NCI-H446 treated with DMSO at 0.1 percent for 48 hours (cell line): ENCODE data around the gene LRRK2.
"Not testable (repeated sequence)": the region's sequence is repeated elsewhere in the genome, so short reads cannot be mapped to it uniquely, and the experiment has no call there.

Experiments used
- DNase-seq: peaks from one replicate; lab custom pipeline; 2025; lab: John Stamatoyannopoulos, UW

LRRK2 gene

GRCh38 chr12:40248585-40249297 lies 23.9 kb downstream of the LRRK2 start:
- DNase-seq: no peak

DNA sequence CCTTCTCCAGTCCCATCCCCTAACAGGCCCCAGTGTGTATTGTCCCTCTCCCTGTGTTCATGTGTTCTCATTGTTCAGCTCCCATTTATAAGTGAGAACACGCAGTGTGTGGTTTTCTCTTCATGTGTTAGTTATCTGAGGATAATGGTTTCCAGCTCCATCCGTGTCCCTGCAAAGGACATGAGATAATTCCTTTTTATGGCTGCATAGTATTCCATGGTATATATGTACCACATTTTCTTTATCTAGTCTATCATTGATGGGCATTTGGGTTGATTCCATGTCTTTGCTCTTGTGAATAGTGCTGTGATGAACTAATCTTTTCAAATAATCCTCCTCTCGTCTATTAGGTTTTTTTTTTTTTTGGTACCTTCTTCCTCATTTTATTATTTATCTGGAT lies 25.9 kb downstream of the LRRK2 start:
- not testable (repeated sequence) for DNase-seq

GRCh38 chr12:40253936-40254335 lies 29.1 kb downstream of the LRRK2 start:
- peak; percentile 31 for DNase-seq

- DNase-seq: no peak
Observed at GRCh38 chr12:40254455-40255085, 29.8 kb downstream of the LRRK2 start.

DNA sequence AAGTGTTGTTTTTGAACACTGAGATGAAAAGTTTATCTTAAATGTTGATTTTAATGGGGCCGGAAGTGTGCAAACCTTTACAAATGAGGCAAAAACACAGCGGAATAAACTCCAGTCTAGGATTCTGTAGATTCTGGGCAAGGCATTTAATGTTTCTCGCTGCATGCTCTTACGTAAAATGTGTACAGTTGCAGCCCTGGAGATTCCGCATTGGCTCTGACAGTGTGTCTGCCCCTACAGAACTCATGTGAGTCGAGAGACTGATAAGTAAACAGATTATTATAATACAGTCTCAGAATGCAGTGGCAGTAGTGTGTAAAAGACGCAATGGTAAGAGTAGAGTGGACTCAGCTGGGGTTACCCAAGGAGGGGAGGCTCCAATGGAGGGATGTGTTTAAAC lies 33.6 kb downstream of the LRRK2 start:
- DNase-seq: no peak

- DNase-seq: no peak
Observed at GRCh38 chr12:40261937-40262336, 37.1 kb downstream of the LRRK2 start.

DNA sequence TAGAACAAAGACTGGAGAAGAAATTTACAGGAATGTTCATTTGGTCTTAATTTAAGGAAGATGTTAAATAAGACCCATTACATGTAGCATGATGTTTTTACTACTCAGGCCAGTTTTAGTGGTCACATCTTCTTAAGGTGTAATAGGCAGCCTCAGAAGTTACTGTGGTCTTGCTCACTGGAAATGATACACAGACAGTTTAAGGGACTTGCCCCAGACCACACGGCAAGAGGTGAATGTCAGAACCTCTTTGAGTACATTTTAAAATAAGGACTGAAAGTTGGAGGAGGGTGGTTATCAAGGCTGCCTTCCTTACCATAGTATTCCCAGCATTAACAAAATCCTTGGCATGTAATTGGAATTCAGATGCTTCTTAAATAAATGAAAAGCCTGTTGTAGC lies 37.9 kb downstream of the LRRK2 start:
- no peak for DNase-seq

GRCh38 chr12:40263616-40264409 lies 39.0 kb downstream of the LRRK2 start:
- no peak for DNase-seq

GRCh38 chr12:40271981-40272664 lies 47.3 kb downstream of the LRRK2 start:
- DNase-seq: no peak

GRCh38 chr12:40281791-40282364 lies 57.1 kb downstream of the LRRK2 start:
- DNase-seq: no peak

GRCh38 chr12:40286583-40286982 lies 61.8 kb downstream of the LRRK2 start:
- no peak for DNase-seq

DNA sequence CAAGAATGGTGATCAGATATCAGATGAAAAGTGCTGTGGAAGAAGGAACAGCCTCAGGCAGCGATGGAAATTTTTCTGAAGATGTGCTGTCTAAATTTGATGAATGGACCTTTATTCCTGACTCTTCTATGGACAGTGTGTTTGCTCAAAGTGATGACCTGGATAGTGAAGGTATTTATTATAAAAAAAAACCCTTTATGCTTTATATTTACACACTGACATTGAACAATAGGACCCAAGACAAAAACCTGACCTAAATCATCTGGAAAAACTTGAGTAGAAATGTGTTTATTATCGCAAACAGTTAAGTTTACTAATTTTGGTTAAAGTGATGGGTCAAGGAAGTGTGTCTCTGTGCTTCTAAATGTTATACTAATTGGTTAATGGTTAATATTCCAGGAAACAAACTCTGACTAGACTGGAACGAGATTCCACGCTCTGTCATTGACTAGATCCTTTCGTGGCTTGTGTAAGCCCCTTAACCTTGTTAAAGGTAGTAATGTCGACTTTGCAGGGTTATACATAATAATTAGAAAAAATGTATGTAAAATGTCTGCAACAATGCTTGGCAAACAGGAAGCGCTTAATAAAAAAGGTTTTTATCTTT lies 62.7 kb downstream of the LRRK2 start:
- DNase-seq: no peak

DNA sequence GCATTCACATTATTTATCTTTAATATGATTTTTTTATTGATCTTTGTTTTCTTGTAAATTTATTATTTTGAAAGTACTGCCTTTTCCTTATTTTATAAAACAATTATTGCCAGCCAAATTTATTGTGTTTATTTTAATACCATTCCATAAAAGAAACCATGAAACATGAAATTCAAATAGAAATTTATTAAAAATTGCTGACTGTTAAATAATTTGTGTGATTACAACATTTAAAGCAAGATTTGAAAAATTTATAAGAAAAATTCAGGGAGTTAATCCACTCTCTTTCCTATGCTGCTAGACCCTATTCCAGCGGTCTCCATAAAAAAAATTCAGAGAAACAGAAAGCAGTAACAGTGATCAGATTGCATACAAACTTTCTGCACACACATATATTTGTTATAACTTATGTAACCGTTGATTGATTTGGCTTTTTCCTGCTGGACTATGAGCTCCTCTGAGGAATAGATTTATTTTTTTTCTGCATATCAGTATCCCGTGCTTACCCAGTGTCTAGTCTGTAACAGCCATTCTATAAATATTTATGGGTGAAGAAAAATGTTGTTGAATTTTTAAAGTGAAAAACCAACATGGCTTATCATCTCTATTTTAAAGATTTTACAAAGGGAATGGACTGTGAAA lies 68.1 kb downstream of the LRRK2 start:
- DNase-seq: no peak

DNA sequence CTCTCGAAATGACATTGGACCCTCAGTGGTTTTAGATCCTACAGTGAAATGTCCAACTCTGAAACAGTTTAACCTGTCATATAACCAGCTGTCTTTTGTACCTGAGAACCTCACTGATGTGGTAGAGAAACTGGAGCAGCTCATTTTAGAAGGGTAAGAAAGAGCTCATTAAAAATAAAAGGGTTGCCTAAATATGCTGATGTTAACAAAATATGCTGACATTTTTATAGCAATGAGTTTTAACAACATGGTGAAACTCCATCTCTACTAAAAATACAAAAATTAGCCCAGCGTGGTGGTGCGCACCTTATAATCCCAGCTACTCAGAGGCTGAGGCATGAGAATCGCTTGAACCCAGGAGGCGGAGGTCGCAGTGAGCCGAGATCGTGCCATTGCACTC lies 73.5 kb downstream of the LRRK2 start:
- no peak for DNase-seq

GRCh38 chr12:40300490-40300889 lies 75.7 kb downstream of the LRRK2 start:
- DNase-seq: no peak

DNA sequence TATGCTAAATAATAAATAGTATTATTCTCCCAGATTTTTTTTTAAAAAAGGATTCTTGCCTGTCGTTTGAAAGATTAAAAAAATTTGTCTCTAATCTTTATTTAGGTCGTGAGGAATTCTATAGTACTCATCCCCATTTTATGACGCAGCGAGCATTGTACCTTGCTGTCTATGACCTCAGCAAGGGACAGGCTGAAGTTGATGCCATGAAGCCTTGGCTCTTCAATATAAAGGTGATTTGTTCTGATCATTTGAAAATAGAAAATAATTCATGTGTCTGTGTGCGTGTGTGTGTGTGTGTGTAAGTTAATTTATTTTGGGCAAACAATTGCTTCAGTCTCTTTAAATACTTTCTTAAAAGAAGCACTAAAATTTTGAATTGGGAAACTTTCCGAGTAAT lies 84.2 kb downstream of the LRRK2 start:
- DNase-seq: no peak

GRCh38 chr12:40310211-40310610 lies 85.4 kb downstream of the LRRK2 start:
- DNase-seq: no peak

GRCh38 chr12:40312196-40312595 lies 87.4 kb downstream of the LRRK2 start:
- DNase-seq: no peak

DNA sequence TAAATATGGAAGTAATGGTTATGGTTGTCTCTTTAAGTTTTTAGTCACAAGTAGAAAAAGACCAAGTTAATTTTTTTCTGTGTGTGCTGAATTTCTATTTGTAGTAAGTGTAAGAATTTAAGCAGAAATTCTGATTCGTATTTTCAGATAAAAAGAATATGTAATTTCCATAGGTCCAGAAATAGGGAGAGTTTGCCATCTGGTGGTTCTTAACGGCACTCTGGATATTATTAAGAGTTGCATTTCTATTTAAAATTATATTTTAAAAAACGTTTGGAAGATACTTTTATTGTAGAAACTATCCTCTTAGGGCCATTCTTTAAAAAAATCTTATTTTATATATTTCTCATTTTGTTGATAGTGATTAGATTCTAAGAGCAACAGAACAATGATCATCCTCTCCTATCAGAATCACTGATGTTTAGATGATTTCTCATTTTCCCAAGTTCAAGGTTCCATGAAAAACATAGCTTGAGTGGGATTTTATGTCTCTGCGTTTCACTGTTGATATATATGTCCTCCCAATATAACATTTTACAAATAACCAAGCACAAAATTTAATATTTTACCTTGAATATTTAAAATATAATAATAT lies 88.3 kb downstream of the LRRK2 start:
- peak; percentile 29 for DNase-seq

DNA sequence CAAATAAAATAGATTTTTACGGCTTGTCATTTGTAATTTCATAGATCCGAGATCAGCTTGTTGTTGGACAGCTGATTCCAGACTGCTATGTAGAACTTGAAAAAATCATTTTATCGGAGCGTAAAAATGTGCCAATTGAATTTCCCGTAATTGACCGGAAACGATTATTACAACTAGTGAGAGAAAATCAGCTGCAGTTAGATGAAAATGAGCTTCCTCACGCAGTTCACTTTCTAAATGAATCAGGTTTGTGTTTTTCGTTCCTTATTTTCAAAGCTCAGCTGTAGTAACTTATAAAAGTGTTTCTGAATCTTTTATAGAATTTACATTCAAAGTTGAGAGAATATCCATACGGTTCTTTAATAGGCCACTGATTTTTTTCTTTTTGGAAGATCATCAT lies 89.1 kb downstream of the LRRK2 start:
- DNase-seq: no peak

- DNase-seq: no peak
Observed at GRCh38 chr12:40314927-40315326, 90.1 kb downstream of the LRRK2 start.
